ENCODE results near the gene LRRC36.
"Not testable (repeated sequence)": the region's sequence is repeated elsewhere in the genome, so short reads cannot be mapped to it uniquely, and the experiment has no call there.

Gene LRRC36

GRCh38 chr16:67339453-67339852 is 12.8 kb downstream of the LRRC36 start:
- DNase-seq (ENCODE audit: extremely low read depth in 1 of 2, low read depth in 1 of 2) = no peak

GRCh38 chr16:67341250-67341649 is 14.6 kb downstream of the LRRC36 start:
- no peak for DNase-seq (ENCODE audit: extremely low read depth in 1 of 2, low read depth in 1 of 2)

GRCh38 chr16:67342616-67343015 is 16.0 kb downstream of the LRRC36 start:
- DNase-seq (ENCODE audit: extremely low read depth in 1 of 2, low read depth in 1 of 2) = no peak

GRCh38 chr16:67345401-67345800 is 18.8 kb downstream of the LRRC36 start:
- DNase-seq (ENCODE audit: extremely low read depth in 1 of 2, low read depth in 1 of 2) = no peak

- no peak for DNase-seq (ENCODE audit: extremely low read depth in 1 of 2, low read depth in 1 of 2)
Measured at GRCh38 chr16:67346341-67346740, 19.7 kb downstream of the LRRC36 start.

GRCh38 chr16:67349172-67349571 is 22.6 kb downstream of the LRRC36 start:
- DNase-seq (ENCODE audit: extremely low read depth in 1 of 2, low read depth in 1 of 2) = no peak

GRCh38 chr16:67350324-67350723 is 23.7 kb downstream of the LRRC36 start:
- no peak for DNase-seq (ENCODE audit: extremely low read depth in 1 of 2, low read depth in 1 of 2)

- DNase-seq (ENCODE audit: extremely low read depth in 1 of 2, low read depth in 1 of 2) = not testable (repeated sequence)
Measured at GRCh38 chr16:67352463-67352862, 25.8 kb downstream of the LRRC36 start.

GRCh38 chr16:67356396-67356795 is 29.8 kb downstream of the LRRC36 start:
- DNase-seq (ENCODE audit: extremely low read depth in 1 of 2, low read depth in 1 of 2) = no peak

- DNase-seq (ENCODE audit: extremely low read depth in 1 of 2, low read depth in 1 of 2) = no peak
Measured at GRCh38 chr16:67357561-67357960, 30.9 kb downstream of the LRRC36 start.

- not testable (repeated sequence) for DNase-seq (ENCODE audit: extremely low read depth in 1 of 2, low read depth in 1 of 2)
Measured at GRCh38 chr16:67359540-67360269, 33.1 kb downstream of the LRRC36 start.

- DNase-seq (ENCODE audit: extremely low read depth in 1 of 2, low read depth in 1 of 2) = no peak
Measured at GRCh38 chr16:67361038-67361437, 34.4 kb downstream of the LRRC36 start.

GRCh38 chr16:67364600-67365235 is 38.1 kb downstream of the LRRC36 start:
- no peak for DNase-seq (ENCODE audit: extremely low read depth in 1 of 2, low read depth in 1 of 2)

- DNase-seq (ENCODE audit: extremely low read depth in 1 of 2, low read depth in 1 of 2) = no peak
Measured at GRCh38 chr16:67370661-67371060, 44.0 kb downstream of the LRRC36 start.

GRCh38 chr16:67372664-67373063 is 46.0 kb downstream of the LRRC36 start:
- no peak for DNase-seq (ENCODE audit: extremely low read depth in 1 of 2, low read depth in 1 of 2)

GRCh38 chr16:67376012-67376411 is 49.4 kb downstream of the LRRC36 start:
- not testable (repeated sequence) for DNase-seq (ENCODE audit: extremely low read depth in 1 of 2, low read depth in 1 of 2)

- no peak for DNase-seq (ENCODE audit: extremely low read depth in 1 of 2, low read depth in 1 of 2)
Measured at GRCh38 chr16:67378642-67379041, 52.0 kb downstream of the LRRC36 start.

GRCh38 chr16:67383284-67383683 is 56.7 kb downstream of the LRRC36 start:
- DNase-seq (ENCODE audit: extremely low read depth in 1 of 2, low read depth in 1 of 2) = no peak

- no peak for DNase-seq (ENCODE audit: extremely low read depth in 1 of 2, low read depth in 1 of 2)
Measured at GRCh38 chr16:67384778-67385510, 58.3 kb downstream of the LRRC36 start.

- no peak for DNase-seq (ENCODE audit: extremely low read depth in 1 of 2, low read depth in 1 of 2)
Measured at GRCh38 chr16:67386861-67387455, 60.3 kb downstream of the LRRC36 start.

GRCh38 chr16:67387479-67388079 is 61.0 kb downstream of the LRRC36 start:
- no peak for DNase-seq (ENCODE audit: extremely low read depth in 1 of 2, low read depth in 1 of 2)
